Pons (tissue), 1 donor: ENCODE measurements around the gene EFNA2.
A peak's percentile ranks its signal among the peaks of the same experiment; 100 is the strongest.

ENCODE experiments used
- DNase-seq: peaks from one replicate; pipeline ENCODE4 v3.0.0-alpha.2; 2016; ENCODE audit warnings: low spot score

EFNA2 gene

GRCh38 chr19:1260749-1261537 lies 24.7 kb upstream of the EFNA2 start:
- peak; percentile 93 for DNase-seq

- peak; percentile 14 for DNase-seq
Observed at GRCh38 chr19:1261538-1261797, 24.2 kb upstream of the EFNA2 start.

- peak; percentile 41 for DNase-seq
Observed at GRCh38 chr19:1261798-1262622, 23.7 kb upstream of the EFNA2 start.

GRCh38 chr19:1262623-1263123 lies 23.0 kb upstream of the EFNA2 start:
- DNase-seq: no peak

- DNase-seq: no peak
Observed at GRCh38 chr19:1263188-1263587, 22.5 kb upstream of the EFNA2 start.

GRCh38 chr19:1264801-1265614 lies 20.7 kb upstream of the EFNA2 start:
- no peak for DNase-seq

GRCh38 chr19:1265615-1266128 lies 20.0 kb upstream of the EFNA2 start:
- no peak for DNase-seq

GRCh38 chr19:1266129-1266915 lies 19.4 kb upstream of the EFNA2 start:
- peak; percentile 67 for DNase-seq

- peak; percentile 37 for DNase-seq
Observed at GRCh38 chr19:1266916-1267476, 18.7 kb upstream of the EFNA2 start.

GRCh38 chr19:1267477-1268225 lies 18.0 kb upstream of the EFNA2 start:
- DNase-seq: peak; percentile 30

- DNase-seq: peak; percentile 41
Observed at GRCh38 chr19:1268226-1269064, 17.2 kb upstream of the EFNA2 start.

- peak; percentile 98 for DNase-seq
Observed at GRCh38 chr19:1269065-1269477, 16.6 kb upstream of the EFNA2 start, which contains the start of gene CIRBP. CIRBP (plus strand) TSS chr19:1269332; CDS start chr19:1270934, 1,602 bp downstream.

GRCh38 chr19:1269478-1270212 lies 16.0 kb upstream of the EFNA2 start:
- DNase-seq: peak; percentile 86

GRCh38 chr19:1270213-1270853 lies 15.3 kb upstream of the EFNA2 start:
- no peak for DNase-seq

- no peak for DNase-seq
Observed at GRCh38 chr19:1270854-1271527, 14.7 kb upstream of the EFNA2 start.

GRCh38 chr19:1271528-1272422 lies 13.9 kb upstream of the EFNA2 start:
- DNase-seq: no peak
